BLaER1 treated with 17β-estradiol and CSF1 and Interleukin-3, amounts not matched to agents 10 nM and 100 nM (cell line): ENCODE measurements around the gene MYLK.
"Not testable (repeated sequence)": the region's sequence is repeated elsewhere in the genome, so short reads cannot be mapped to it uniquely, and the experiment has no call there.

ENCODE experiments used
- H3K27ac ChIP-seq, 11 experiments: shearing (Covaris generic); formaldehyde crosslinking; 2 replicates each; pipeline ENCODE4 v1.8.1; 2022
- H3K27me3 ChIP-seq, 11 experiments: shearing (Covaris generic); formaldehyde crosslinking; 2 replicates each; pipeline ENCODE4 v1.8.1; 2022
- H3K36me3 ChIP-seq, 11 experiments: shearing (Covaris generic); formaldehyde crosslinking; 2 replicates each; pipeline ENCODE4 v1.8.1; 2022
- H3K4me1 ChIP-seq, 10 experiments: shearing (Covaris generic); formaldehyde crosslinking; 2 replicates each; pipeline ENCODE4 v1.8.1; 2022
- H3K4me2 ChIP-seq, 11 experiments: shearing (Covaris generic); formaldehyde crosslinking; 2 replicates each; pipeline ENCODE4 v1.8.1; 2022
- H3K4me3 ChIP-seq, 10 experiments: shearing (Covaris generic); formaldehyde crosslinking; 2 replicates each; pipeline ENCODE4 v1.8.1; 2022
- H3K9ac ChIP-seq, 11 experiments: shearing (Covaris generic); formaldehyde crosslinking; 2 replicates each; pipeline ENCODE4 v1.8.1; 2022
- H3K9me3 ChIP-seq, 11 experiments: shearing (Covaris generic); formaldehyde crosslinking; replicated peaks in 1 of 11; 2 replicates each; pipeline ENCODE4 v1.8.1; 2022
- H4K20me1 ChIP-seq, 11 experiments: shearing (Covaris generic); formaldehyde crosslinking; 2 replicates each; pipeline ENCODE4 v1.8.1; 2022
- Cebpa-rat ChIP-seq, 11 experiments: shearing (Covaris generic); IDR thresholded peaks; 2 replicates each; pipeline ENCODE4 v1.8.1; 2022

The MYLK gene

DNA sequence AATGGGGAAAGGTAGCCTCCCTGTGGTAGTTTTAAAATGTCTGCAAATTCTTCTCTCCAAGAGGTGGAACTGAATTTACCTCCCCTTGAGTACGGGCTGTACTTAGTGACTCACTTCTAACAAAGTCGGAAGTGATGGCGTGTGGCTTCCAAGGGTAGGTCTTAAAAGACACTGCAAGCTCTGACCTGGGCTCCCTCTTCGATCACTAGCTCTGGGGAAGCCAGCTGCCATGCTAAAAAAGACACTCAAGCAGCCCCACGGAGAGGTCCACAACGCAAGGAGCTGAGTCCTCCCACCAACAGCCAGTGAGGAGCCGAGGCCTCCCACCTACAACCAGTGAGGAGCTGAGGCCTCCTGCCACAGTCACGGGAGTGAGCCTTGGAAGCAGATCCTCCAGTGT is 177.3 kb downstream of the MYLK start:
- peaks cover 0 to 48% (median 6%) of the 10 kb centered on the region in 11 experiments; a peak in 12 of 22 replicates for H3K36me3 ChIP-seq
- H3K9me3 ChIP-seq = no peaks in the 10 kb centered on the region

DNA sequence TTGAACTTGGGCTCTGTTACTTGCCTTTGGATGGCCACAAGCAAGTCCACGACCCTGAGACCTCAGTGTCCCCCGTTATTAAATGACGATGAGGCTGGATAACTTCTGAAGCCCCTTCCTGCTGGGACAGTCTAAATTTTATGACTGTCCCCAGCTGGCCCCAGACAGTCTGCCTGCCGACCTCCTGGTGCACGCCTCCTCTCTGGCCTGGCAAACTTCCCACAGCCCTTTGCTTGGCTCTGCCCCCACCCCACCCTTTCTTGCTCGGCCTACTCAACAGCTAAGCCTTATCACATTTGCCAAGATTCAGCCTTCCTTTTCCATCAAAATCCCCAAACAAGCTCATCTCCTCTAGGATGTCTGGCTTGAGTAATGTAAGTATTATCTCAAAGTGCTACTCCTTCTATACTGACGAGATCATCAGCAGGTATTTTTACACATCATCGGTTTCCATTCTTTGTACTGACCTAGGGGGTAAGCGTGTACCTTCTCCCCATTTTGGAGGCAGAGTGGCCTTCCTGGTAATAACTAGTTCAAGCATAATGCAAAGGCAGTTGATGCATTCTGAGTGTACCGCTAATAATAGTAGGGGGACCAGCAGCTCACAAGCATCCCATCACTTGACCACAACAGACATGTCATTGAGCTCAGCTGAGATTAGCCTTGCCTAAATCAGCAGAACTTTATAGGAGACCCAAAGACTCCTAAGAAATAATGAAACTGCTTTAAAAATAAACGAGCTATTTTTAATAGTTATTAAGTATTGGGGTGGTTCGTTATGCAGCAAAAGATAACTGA is 178.4 kb downstream of the MYLK start:
- Histone ChIP-seq H3K4me2 (0 out of 22 replicates have a peak overlapping the region, but pooled peaks of 2 of the 11 experiments have one; percentile 8 to 15), H3K9ac (no peak overlapping the region), H4K20me1 (no peaks in the 10 kb centered on the region), H3K9me3 (no peaks in the 10 kb centered on the region), H3K27me3 (no peaks in the 10 kb centered on the region), H3K4me3 (no peak overlapping the region), H3K27ac (no peak overlapping the region), H3K4me1 (peaks cover 0 to 13% (median 8%) of the 10 kb centered on the region in 10 experiments; a peak in 6 of 20 replicates), H3K36me3 (peaks cover 0 to 46% (median 6%) of the 10 kb centered on the region in 11 experiments; a peak in 12 of 22 replicates)
- no peak for TF ChIP-seq Cebpa-rat (IDR thresholded peaks at IDR 0.05)

More for the DNA sequence above, 177.3 kb downstream of the MYLK start:
- no peaks in the 10 kb centered on the region for H3K27me3 ChIP-seq
- H3K9ac ChIP-seq = no peak overlapping the region
- no peak for TF ChIP-seq Cebpa-rat (IDR thresholded peaks at IDR 0.05)
- no peak overlapping the region for H3K4me2 ChIP-seq
- H3K4me1 ChIP-seq = peaks cover 1 to 14% (median 9%) of the 10 kb centered on the region in 10 experiments; a peak in 17 of 20 replicates
- H3K4me3 ChIP-seq = no peak overlapping the region
- no peak overlapping the region for H3K27ac ChIP-seq
- H4K20me1 ChIP-seq = no peaks in the 10 kb centered on the region

DNA sequence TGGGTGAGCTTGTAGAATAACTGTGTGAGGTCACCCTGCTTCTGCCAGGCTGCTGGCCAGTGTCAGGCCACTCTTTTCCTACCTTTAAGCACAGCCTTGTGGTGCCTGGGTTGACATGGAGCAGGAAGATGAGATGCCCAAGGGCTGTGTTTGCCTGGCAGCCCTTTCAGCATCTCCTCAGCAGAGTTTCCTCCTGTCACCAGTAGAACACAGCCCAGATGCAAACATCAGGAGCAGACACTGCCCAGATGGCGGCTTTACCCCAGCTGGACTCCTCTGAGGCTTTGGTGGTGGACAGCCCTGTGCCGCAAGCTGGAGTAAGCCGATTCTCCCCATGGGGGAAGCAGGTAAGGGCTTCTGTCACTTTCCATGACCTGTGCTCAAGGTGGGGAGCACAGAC is 180.5 kb downstream of the MYLK start:
- not testable (repeated sequence) for H3K4me2 ChIP-seq, H3K9ac ChIP-seq, H3K4me3 ChIP-seq, H4K20me1 ChIP-seq, H3K27ac ChIP-seq, H3K9me3 ChIP-seq, H3K27me3 ChIP-seq
- H3K4me1 ChIP-seq = peaks cover 0 to 13% (median under 1%) of the 10 kb centered on the region in 10 experiments; a peak in 5 of 20 replicates
- peaks cover 0 to 43% (median 0%) of the 10 kb centered on the region in 11 experiments; a peak in 12 of 22 replicates for H3K36me3 ChIP-seq

- H3K4me1 ChIP-seq = peaks cover 0 to 13% (median 0%) of the 10 kb centered on the region in 10 experiments; a peak in 4 of 20 replicates
- no peak for TF ChIP-seq Cebpa-rat (IDR thresholded peaks at IDR 0.05)
- H3K9ac ChIP-seq = no peak overlapping the region
- H3K27me3 ChIP-seq = no peaks in the 10 kb centered on the region
- no peak overlapping the region for H3K4me2 ChIP-seq
- no peaks in the 10 kb centered on the region for H4K20me1 ChIP-seq
- no peak overlapping the region for H3K27ac ChIP-seq
- no peak overlapping the region for H3K4me3 ChIP-seq
- peaks cover 0 to 39% (median 0%) of the 10 kb centered on the region in 11 experiments; a peak in 12 of 22 replicates for H3K36me3 ChIP-seq
- no peaks in the 10 kb centered on the region for H3K9me3 ChIP-seq
These were observed 181.4 kb downstream of the MYLK start for GRCh38 chr3:123702720-123703119.

GRCh38 chr3:123702057-123702456 is 182.1 kb downstream of the MYLK start:
- not testable (repeated sequence) for H3K4me3 ChIP-seq, H3K9ac ChIP-seq, H3K9me3 ChIP-seq, H3K27ac ChIP-seq, H3K27me3 ChIP-seq, H4K20me1 ChIP-seq, H3K4me2 ChIP-seq
- Histone ChIP-seq H3K36me3 (peaks cover 0 to 37% (median 0%) of the 10 kb centered on the region in 11 experiments; a peak in 11 of 22 replicates), H3K4me1 (peaks cover 0 to 13% (median under 1%) of the 10 kb centered on the region in 10 experiments; a peak in 9 of 20 replicates)

DNA sequence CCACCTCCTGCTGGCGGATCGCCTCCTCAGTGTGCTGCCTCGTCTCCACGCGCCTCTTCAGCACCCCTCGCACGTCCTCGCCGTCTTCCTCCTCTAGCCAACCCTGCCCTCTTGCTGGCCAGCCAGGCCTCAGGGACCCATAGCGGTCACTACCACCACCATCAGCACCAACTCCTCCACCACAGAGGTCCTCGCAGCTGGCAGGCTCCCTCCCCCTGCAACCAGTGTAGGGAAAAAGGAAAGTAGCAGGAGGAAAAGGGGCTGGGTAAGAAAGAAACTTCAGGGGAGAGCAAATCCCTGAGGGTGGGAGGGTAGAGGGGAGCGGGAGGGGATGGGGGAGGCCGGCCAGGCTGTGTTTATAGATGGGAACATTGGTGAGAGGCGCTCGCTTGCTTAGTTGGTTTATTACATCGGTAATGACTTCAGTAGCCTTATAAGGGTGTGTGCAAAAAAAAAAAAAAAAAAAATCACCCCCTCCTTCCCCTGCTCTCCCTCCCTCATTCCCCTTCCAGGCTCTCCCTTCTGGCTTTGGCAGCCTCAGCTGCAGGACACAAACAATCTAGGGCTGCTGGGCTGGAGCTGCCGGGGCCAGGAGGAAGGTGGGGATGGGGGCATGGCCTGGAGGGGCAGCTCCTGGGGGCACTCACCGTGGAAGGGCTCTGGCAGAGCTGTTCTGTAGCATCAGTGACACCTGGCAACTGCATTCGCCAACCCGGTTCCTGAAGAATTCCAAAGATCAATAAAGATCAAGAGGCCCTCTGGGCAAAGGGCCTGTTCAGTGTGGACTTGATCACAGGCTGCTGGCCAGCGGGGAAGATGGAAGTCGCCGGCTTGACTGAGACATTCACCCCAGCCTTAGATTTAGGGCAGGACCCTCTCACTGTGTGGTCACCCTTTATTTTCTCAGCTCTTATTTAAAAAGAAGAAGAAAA is 183.1 kb downstream of the MYLK start:
- Histone ChIP-seq H3K27me3 (no peaks in the 10 kb centered on the region), H4K20me1 (no peaks in the 10 kb centered on the region), H3K4me1 (peaks cover 8 to 18% (median 11%) of the 10 kb centered on the region in 10 experiments), H3K9me3 (no peaks in the 10 kb centered on the region), H3K9ac (no peak overlapping the region), H3K27ac (no peak overlapping the region), H3K36me3 (peaks cover 0 to 38% (median 0%) of the 10 kb centered on the region in 11 experiments; a peak in 10 of 22 replicates), H3K4me2 (no peak overlapping the region), H3K4me3 (no peak overlapping the region)
- no peak for TF ChIP-seq Cebpa-rat (IDR thresholded peaks at IDR 0.05)

GRCh38 chr3:123698813-123699212 is 185.3 kb downstream of the MYLK start:
- TF ChIP-seq Cebpa-rat (IDR thresholded peaks at IDR 0.05) = no peak
- H3K4me1 ChIP-seq = peaks cover 25 to 33% (median 30%) of the 10 kb centered on the region in 10 experiments
- H3K27me3 ChIP-seq = no peaks in the 10 kb centered on the region
- no peak overlapping the region for H3K4me3 ChIP-seq
- no peaks in the 10 kb centered on the region; a peak in 1 of 22 replicates for H4K20me1 ChIP-seq
- no peaks in the 10 kb centered on the region for H3K9me3 ChIP-seq
- no peak overlapping the region for H3K9ac ChIP-seq
- peaks cover 0 to 43% (median 0%) of the 10 kb centered on the region in 11 experiments; a peak in 10 of 22 replicates for H3K36me3 ChIP-seq
- H3K4me2 ChIP-seq = no peak overlapping the region
- no peak overlapping the region for H3K27ac ChIP-seq

- Histone ChIP-seq H3K4me1 (peaks cover 25 to 46% (median 33%) of the 10 kb centered on the region in 10 experiments), H4K20me1 (no peaks in the 10 kb centered on the region; a peak in 1 of 22 replicates), H3K27ac (no peak overlapping the region), H3K9ac (no peak overlapping the region), H3K4me2 (peak overlapping the region; percentile 63 to 84 (median 69)), H3K27me3 (no peaks in the 10 kb centered on the region), H3K36me3 (peaks cover 0 to 54% (median 14%) of the 10 kb centered on the region in 11 experiments; a peak in 11 of 22 replicates), H3K9me3 (no peaks in the 10 kb centered on the region), H3K4me3 (no peak overlapping the region)
- TF ChIP-seq Cebpa-rat (IDR thresholded peaks at IDR 0.05) = no peak
These were observed 187.3 kb downstream of the MYLK start for GRCh38 chr3:123696808-123697207.
